ENCODE results near the gene ISL2.

ISL2 gene

GRCh38 chr15:76327191-76328105 is 9.1 kb upstream of the ISL2 start:
- Histone ChIP-seq H3K4me3 (ENCODE audit: low read length in 2 of 2) (no peak overlapping the region), H3K9ac (ENCODE audit: low read depth in 1 of 2, low read length in 2 of 2) (no peak overlapping the region), H3K4me1 (ENCODE audit: control insufficient read depth in 2 of 2, insufficient read depth in 2 of 2, low read length in 2 of 2) (no peaks in the 10 kb centered on the region), H3K36me3 (ENCODE audit: control insufficient read depth in 2 of 2, insufficient read depth in 2 of 2, low read length in 2 of 2) (no peaks in the 10 kb centered on the region), H3K9me3 (ENCODE audit: control insufficient read depth in 2 of 2, low read length in 2 of 2) (no peaks in the 10 kb centered on the region), H3K27me3 (ENCODE audit: control insufficient read depth in 2 of 2, insufficient read depth in 2 of 2, low read length in 2 of 2) (peaks cover 5 to 8% of the 10 kb centered on the region in 2 donors), H3K27ac (ENCODE audit: low read depth in 2 of 2, low read length in 2 of 2) (no peak overlapping the region)

- H3K4me1 ChIP-seq (ENCODE audit: control insufficient read depth in 2 of 2, insufficient read depth in 2 of 2, low read length in 2 of 2), result no peaks in the 10 kb centered on the region
- no peak overlapping the region for H3K27ac ChIP-seq (ENCODE audit: low read depth in 2 of 2, low read length in 2 of 2)
- no peaks in the 10 kb centered on the region for H3K9me3 ChIP-seq (ENCODE audit: control insufficient read depth in 2 of 2, low read length in 2 of 2)
- no peaks in the 10 kb centered on the region for H3K36me3 ChIP-seq (ENCODE audit: control insufficient read depth in 2 of 2, insufficient read depth in 2 of 2, low read length in 2 of 2)
- H3K9ac ChIP-seq (ENCODE audit: low read depth in 1 of 2, low read length in 2 of 2), result no peak overlapping the region
- no peak overlapping the region for H3K4me3 ChIP-seq (ENCODE audit: low read length in 2 of 2)
- peaks cover 6 to 9% of the 10 kb centered on the region in 2 donors for H3K27me3 ChIP-seq (ENCODE audit: control insufficient read depth in 2 of 2, insufficient read depth in 2 of 2, low read length in 2 of 2)
Measured at GRCh38 chr15:76328106-76328696, 8.4 kb upstream of the ISL2 start.

- Histone ChIP-seq H3K4me3 (ENCODE audit: low read length in 2 of 2) (no peak overlapping the region), H3K27ac (ENCODE audit: low read depth in 2 of 2, low read length in 2 of 2) (no peak overlapping the region)
Measured at GRCh38 chr15:76328958-76329357, 7.6 kb upstream of the ISL2 start.

GRCh38 chr15:76330080-76330680 is 6.4 kb upstream of the ISL2 start:
- Histone ChIP-seq H3K4me3 (ENCODE audit: low read length in 2 of 2) (no peak overlapping the region), H3K27ac (ENCODE audit: low read depth in 2 of 2, low read length in 2 of 2) (no peak overlapping the region), H3K27me3 (ENCODE audit: control insufficient read depth in 2 of 2, insufficient read depth in 2 of 2, low read length in 2 of 2) (peaks cover 16 to 24% of the 10 kb centered on the region in 2 donors), H3K9me3 (ENCODE audit: control insufficient read depth in 2 of 2, low read length in 2 of 2) (no peaks in the 10 kb centered on the region), H3K4me1 (ENCODE audit: control insufficient read depth in 2 of 2, insufficient read depth in 2 of 2, low read length in 2 of 2) (peaks cover 2% of the 10 kb centered on the region in 2 donors), H3K36me3 (ENCODE audit: control insufficient read depth in 2 of 2, insufficient read depth in 2 of 2, low read length in 2 of 2) (no peaks in the 10 kb centered on the region), H3K9ac (ENCODE audit: low read depth in 1 of 2, low read length in 2 of 2) (no peak overlapping the region)

More at GRCh38 chr15:76328958-76329357, 7.6 kb upstream of the ISL2 start:
- Histone ChIP-seq H3K27me3 (ENCODE audit: control insufficient read depth in 2 of 2, insufficient read depth in 2 of 2, low read length in 2 of 2) (peaks cover 11 to 15% of the 10 kb centered on the region in 2 donors), H3K4me1 (ENCODE audit: control insufficient read depth in 2 of 2, insufficient read depth in 2 of 2, low read length in 2 of 2) (no peaks in the 10 kb centered on the region), H3K9ac (ENCODE audit: low read depth in 1 of 2, low read length in 2 of 2) (no peak overlapping the region), H3K36me3 (ENCODE audit: control insufficient read depth in 2 of 2, insufficient read depth in 2 of 2, low read length in 2 of 2) (no peaks in the 10 kb centered on the region), H3K9me3 (ENCODE audit: control insufficient read depth in 2 of 2, low read length in 2 of 2) (no peaks in the 10 kb centered on the region)

GRCh38 chr15:76332796-76333195 is 3.8 kb upstream of the ISL2 start:
- Histone ChIP-seq H3K9ac (ENCODE audit: low read depth in 1 of 2, low read length in 2 of 2) (no peak overlapping the region), H3K27me3 (ENCODE audit: control insufficient read depth in 2 of 2, insufficient read depth in 2 of 2, low read length in 2 of 2) (peaks cover 41 to 44% of the 10 kb centered on the region in 2 donors), H3K36me3 (ENCODE audit: control insufficient read depth in 2 of 2, insufficient read depth in 2 of 2, low read length in 2 of 2) (no peaks in the 10 kb centered on the region), H3K9me3 (ENCODE audit: control insufficient read depth in 2 of 2, low read length in 2 of 2) (no peaks in the 10 kb centered on the region), H3K4me3 (ENCODE audit: low read length in 2 of 2) (no peak overlapping the region), H3K4me1 (ENCODE audit: control insufficient read depth in 2 of 2, insufficient read depth in 2 of 2, low read length in 2 of 2) (peaks cover 17 to 22% of the 10 kb centered on the region in 2 donors), H3K27ac (ENCODE audit: low read depth in 2 of 2, low read length in 2 of 2) (no peak overlapping the region)

- Histone ChIP-seq H3K9ac (ENCODE audit: low read depth in 1 of 2, low read length in 2 of 2) (no peak overlapping the region), H3K4me1 (ENCODE audit: control insufficient read depth in 2 of 2, insufficient read depth in 2 of 2, low read length in 2 of 2) (peaks cover 22 to 26% of the 10 kb centered on the region in 2 donors), H3K27ac (ENCODE audit: low read depth in 2 of 2, low read length in 2 of 2) (no peak overlapping the region), H3K27me3 (ENCODE audit: control insufficient read depth in 2 of 2, insufficient read depth in 2 of 2, low read length in 2 of 2) (peaks cover 45 to 46% of the 10 kb centered on the region in 2 donors), H3K4me3 (ENCODE audit: low read length in 2 of 2) (no peak overlapping the region), H3K36me3 (ENCODE audit: control insufficient read depth in 2 of 2, insufficient read depth in 2 of 2, low read length in 2 of 2) (no peaks in the 10 kb centered on the region), H3K9me3 (ENCODE audit: control insufficient read depth in 2 of 2, low read length in 2 of 2) (no peaks in the 10 kb centered on the region)
Measured at GRCh38 chr15:76333309-76333708, 3.3 kb upstream of the ISL2 start.

GRCh38 chr15:76333720-76334437 is 2.7 kb upstream of the ISL2 start:
- peaks cover 24 to 26% of the 10 kb centered on the region in 2 donors for H3K4me1 ChIP-seq (ENCODE audit: control insufficient read depth in 2 of 2, insufficient read depth in 2 of 2, low read length in 2 of 2)
- H3K27ac ChIP-seq (ENCODE audit: low read depth in 2 of 2, low read length in 2 of 2), result no peak overlapping the region
- no peak overlapping the region for H3K4me3 ChIP-seq (ENCODE audit: low read length in 2 of 2)
- H3K27me3 ChIP-seq (ENCODE audit: control insufficient read depth in 2 of 2, insufficient read depth in 2 of 2, low read length in 2 of 2), result peaks cover 50 to 51% of the 10 kb centered on the region in 2 donors
- H3K9me3 ChIP-seq (ENCODE audit: control insufficient read depth in 2 of 2, low read length in 2 of 2), result no peaks in the 10 kb centered on the region
- H3K36me3 ChIP-seq (ENCODE audit: control insufficient read depth in 2 of 2, insufficient read depth in 2 of 2, low read length in 2 of 2), result no peaks in the 10 kb centered on the region
- H3K9ac ChIP-seq (ENCODE audit: low read depth in 1 of 2, low read length in 2 of 2), result no peak overlapping the region

- H3K4me1 ChIP-seq (ENCODE audit: control insufficient read depth in 2 of 2, insufficient read depth in 2 of 2, low read length in 2 of 2), result peaks cover 28 to 31% of the 10 kb centered on the region in 2 donors
- H3K4me3 ChIP-seq (ENCODE audit: low read length in 2 of 2), result no peak overlapping the region
- H3K27me3 ChIP-seq (ENCODE audit: control insufficient read depth in 2 of 2, insufficient read depth in 2 of 2, low read length in 2 of 2), result peaks cover 58% of the 10 kb centered on the region in 2 donors
- no peak overlapping the region for H3K9ac ChIP-seq (ENCODE audit: low read depth in 1 of 2, low read length in 2 of 2)
- no peaks in the 10 kb centered on the region for H3K36me3 ChIP-seq (ENCODE audit: control insufficient read depth in 2 of 2, insufficient read depth in 2 of 2, low read length in 2 of 2)
- no peak overlapping the region for H3K27ac ChIP-seq (ENCODE audit: low read depth in 2 of 2, low read length in 2 of 2)
- no peaks in the 10 kb centered on the region for H3K9me3 ChIP-seq (ENCODE audit: control insufficient read depth in 2 of 2, low read length in 2 of 2)
Measured at GRCh38 chr15:76334438-76335306, 1.9 kb upstream of the ISL2 start.
